B cell (primary cell): ENCODE results near the gene GNAT2. TPM values are rescaled to one million over a fixed set of nuclear protein-coding genes. Genes with fewer than 3 reads are reported as not detected.

ENCODE experiments used
- ATAC-seq: fragments of 200-7000 bp; cut with Tn5 transposase; one replicate; pipeline ENCODE4 v1.10.0; 2021; ENCODE audit warnings: low read depth, mild to moderate bottlenecking, moderate number of reproducible peaks, moderate library complexity
- CTCF ChIA-PET: fragments of 350-600 bp; sonication (Branson Sonifier 250); formaldehyde crosslinking; loops from one replicate; lab custom pipeline; 2021; ENCODE audit warnings: antibody characterized with exemption, inconsistent platforms; lab: Charles Lee
- POLR2A ChIA-PET: fragments of 350-600 bp; sonication (Branson Sonifier 250); formaldehyde crosslinking; loops from one replicate; lab custom pipeline; 2021; ENCODE audit warnings: antibody characterized with exemption; lab: Charles Lee
- DNase-seq: peaks from one replicate; pipeline ENCODE4 v3.0.0; 2013
- H2AFZ ChIP-seq: 2 replicates; pipeline ENCODE4 v1.6.1; 2012; ENCODE audit warnings: mild to moderate bottlenecking, low read depth, low read length; ENCODE audit not compliant: insufficient read depth, poor library complexity, severe bottlenecking
- H3K27ac ChIP-seq, 2 donors: 1 replicate in 1 of 2; 2 replicates in 1 of 2; pipeline ENCODE4 v1.5.1; 2012 to 2013; ENCODE audit warnings: low read length in 2 of 2, mild to moderate bottlenecking in 2 of 2, moderate library complexity in 1 of 2
- H3K27me3 ChIP-seq, 4 experiments: fragments of 200-600 bp in 1 of 4; sonication (generic) in 1 of 4; replicated peaks in 1 of 4; 1 replicate in 2 of 4; 2 replicates in 2 of 4; pipeline versions ENCODE4 v1.6.1 to v1.7.0; 2013 to 2016; ENCODE audit warnings: low read length in 3 of 4, mild to moderate bottlenecking in 2 of 4, mixed read lengths in 1 of 4, moderate library complexity in 1 of 4; ENCODE audit not compliant: insufficient read depth in 4 of 4, control insufficient read depth in 3 of 4; ENCODE audit errors: control extremely low read depth in 1 of 4
- H3K36me3 ChIP-seq, 2 experiments: replicated peaks in 1 of 2; 1 replicate in 1 of 2; 2 replicates in 1 of 2; pipeline versions ENCODE4 v1.6.1 to v1.7.1; 2013; ENCODE audit warnings: low read length in 1 of 2; ENCODE audit not compliant: insufficient read depth in 2 of 2, control insufficient read depth in 1 of 2; ENCODE audit errors: control extremely low read depth in 1 of 2, extremely low read depth in 1 of 2
- H3K4me1 ChIP-seq, 2 donors: fragments of 200-600 bp in 1 of 2; sonication (generic) in 1 of 2; 1 replicate in 1 of 2; 2 replicates in 1 of 2; pipeline versions ENCODE4 v1.5.1 to v1.6.1; 2013 to 2017; ENCODE audit warnings: low read length in 2 of 2; ENCODE audit not compliant: control insufficient read depth in 2 of 2, insufficient read depth in 2 of 2
- H3K4me2 ChIP-seq: replicated peaks from 2 replicates; pipeline ENCODE3; 2012; ENCODE audit warnings: mild to moderate bottlenecking, low read depth, low read length; ENCODE audit not compliant: poor library complexity, severe bottlenecking
- H3K4me3 ChIP-seq, 5 experiments: fragments of 200-600 bp in 1 of 5; sonication (generic) in 1 of 5; 1 replicate in 3 of 5; 2 replicates in 2 of 5; pipeline versions ENCODE4 v1.5.1 to v1.7.0; 2011 to 2016; ENCODE audit warnings: low read length in 4 of 5, mild to moderate bottlenecking in 4 of 5, low read depth in 2 of 5, control low read depth in 1 of 5, moderate library complexity in 1 of 5; ENCODE audit not compliant: insufficient read depth in 1 of 5; ENCODE audit errors: control extremely low read depth in 1 of 5, extremely low read depth in 1 of 5
- H3K79me2 ChIP-seq: fragments of 200-600 bp; sonication (generic); one replicate; pipeline ENCODE4 v1.6.0; 2016; ENCODE audit warnings: low read length; ENCODE audit not compliant: control insufficient read depth, insufficient read depth
- H3K9ac ChIP-seq: fragments of 200-600 bp; sonication (generic); 2 replicates; pipeline ENCODE4 v1.6.1; 2017; ENCODE audit warnings: mild to moderate bottlenecking, low read length, moderate library complexity
- H3K9me3 ChIP-seq, 3 donors: one replicate each; pipeline versions ENCODE4 v1.6.1 to v1.7.1; 2013; ENCODE audit warnings: low read length in 2 of 3; ENCODE audit not compliant: control insufficient read depth in 2 of 3, insufficient read depth in 1 of 3; ENCODE audit errors: control extremely low read depth in 1 of 3
- H4K20me1 ChIP-seq: 2 replicates; pipeline ENCODE4 v1.6.0; 2012; ENCODE audit warnings: mild to moderate bottlenecking, low read length; ENCODE audit not compliant: insufficient read depth, control insufficient read depth, poor library complexity, severe bottlenecking
- H3K27ac Mint-ChIP-seq: one replicate; pipeline ENCODE4 v1.8.0; 2021; ENCODE audit warnings: mixed read lengths
- H3K27me3 Mint-ChIP-seq: one replicate; pipeline ENCODE4 v1.8.0; 2021; ENCODE audit warnings: mixed read lengths
- H3K4me1 Mint-ChIP-seq: one replicate; pipeline ENCODE4 v1.8.0; 2021; ENCODE audit warnings: mixed read lengths
- H3K4me3 Mint-ChIP-seq: one replicate; pipeline ENCODE4 v1.8.0; 2021; ENCODE audit warnings: mixed read lengths
- H3K9me3 Mint-ChIP-seq: one replicate; pipeline ENCODE4 v1.8.0; 2022; ENCODE audit warnings: mixed read lengths; ENCODE audit not compliant: insufficient read depth
- CTCF ChIP-seq: fragments of 200-600 bp; IDR thresholded peaks from one replicate; pipeline ENCODE4 v1.8.0; 2022; ENCODE audit warnings: antibody characterized with exemption, mild to moderate bottlenecking
- EZH2 ChIP-seq: IDR thresholded peaks from 2 replicates; pipeline ENCODE4 v1.6.1; 2012; ENCODE audit warnings: borderline replicate concordance, low read depth, mild to moderate bottlenecking, moderate library complexity, low read length; ENCODE audit not compliant: insufficient read depth, poor library complexity, severe bottlenecking
- WGBS: methylation state at CpG from one replicate; pipeline ENCODE4 v1.1.5; 2013; ENCODE audit warnings: missing lambda C conversion rate; ENCODE audit not compliant: insufficient coverage; 5-methylcytosine and 5-hydroxymethylcytosine counted together
- intact Hi-C: fragments of 100-400 bp; cut with micrococcal nuclease; formaldehyde crosslinking; loops from one replicate; pipeline ENCODE4 v1.10.0; 2022
- polyA plus RNA-seq: library from polyadenylated mRNA; depleted of rRNA; stranded (reverse); fragments of >200 nt; gene quantifications from 2 replicates; pipeline ENCODE4 v1.2.3, GENCODE V29; 2012
- total RNA-seq, 2 donors: library from RNA; stranded (reverse); fragments of 120-200 nt in 1 of 2; gene quantifications; 1 replicate in 1 of 2; 2 replicates in 1 of 2; pipeline versions ENCODE4 v1.2.3 to v1.2.4, GENCODE V29; 2013 to 2022

Gene GNAT2
- total and polyA plus RNA-seq, 2 donors (not counting 1 experiment from before 2014, with no cell fraction given): not detected

DNA sequence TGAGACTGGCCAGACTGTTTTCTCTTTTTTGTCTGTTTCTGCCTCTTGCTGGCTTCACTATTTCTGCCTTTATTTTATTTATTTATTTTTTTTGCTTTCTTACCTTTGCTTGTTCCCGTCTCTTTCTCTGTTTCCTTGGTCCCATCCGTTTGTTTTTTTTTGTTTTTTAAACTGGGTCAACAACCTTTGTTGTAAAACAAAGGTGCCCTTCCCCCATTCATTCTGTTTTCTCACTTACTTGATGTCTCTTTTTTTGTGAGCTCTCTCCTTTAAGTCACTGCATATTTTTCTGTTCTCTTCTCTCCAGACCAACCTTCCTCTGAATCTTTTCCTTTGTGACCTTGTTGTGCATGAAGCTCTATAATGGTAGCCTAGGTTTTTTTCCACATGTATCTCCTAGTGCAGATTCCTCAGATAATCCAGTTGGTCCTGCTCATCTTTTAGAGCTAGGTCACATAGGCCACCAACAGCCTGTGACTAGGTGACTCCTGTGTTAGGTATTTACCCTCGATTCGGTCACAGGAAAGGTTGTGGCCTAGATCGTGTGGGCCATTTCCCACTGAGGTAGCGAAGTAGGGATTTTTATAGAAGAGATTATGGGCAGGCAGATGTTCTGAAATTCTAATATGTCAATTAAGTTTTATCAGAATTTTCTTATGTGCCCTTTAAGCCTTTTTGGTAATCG, 55.1 kb downstream of the GNAT2 start:
- no peaks in the 10 kb centered on the region for H3K9me3 ChIP-seq
- H4K20me1 ChIP-seq: peaks cover 69% of the 10 kb centered on the region
- peaks cover 13 to 33% of the 10 kb centered on the region in 2 donors for H3K4me1 ChIP-seq
- Mint-ChIP-seq H3K4me3 (no peak overlapping the region), H3K27me3 (no peaks in the 10 kb centered on the region), H3K4me1 (peaks cover 51% of the 10 kb centered on the region), H3K27ac (no peak overlapping the region), H3K9me3 (no peaks in the 10 kb centered on the region)
- intact Hi-C loops: no loop called here
- H2AFZ ChIP-seq: no peak overlapping the region
- ChIA-PET CTCF (interaction anchor here (0.7 kb wide), 2 partner anchors 75 to 337 kb away, joined by 3 read pairs; no protein-coding TSS in a partner anchor), POLR2A (no interaction called here)
- ATAC-seq (no peak), DNase-seq (no peak)
- H3K27me3 ChIP-seq: no peaks in the 10 kb centered on the region
- H3K79me2 ChIP-seq: peaks cover 100% of the 10 kb centered on the region
- no peak overlapping the region for H3K4me3 ChIP-seq
- 100% methylated on average over 3 of the region's 7 CpGs for WGBS
- H3K36me3 ChIP-seq: no peaks in the 10 kb centered on the region
- H3K4me2 ChIP-seq: no peak overlapping the region
- H3K9ac ChIP-seq: no peak overlapping the region
- no peak overlapping the region for H3K27ac ChIP-seq
- TF ChIP-seq EZH2: no peak
- TF ChIP-seq CTCF: no peak

- H3K9me3 ChIP-seq: no peaks in the 10 kb centered on the region
- H3K4me1 ChIP-seq: peaks cover 7 to 25% of the 10 kb centered on the region in 2 donors
- H3K27me3 ChIP-seq: no peaks in the 10 kb centered on the region
- no peak overlapping the region for H2AFZ ChIP-seq
- POLR2A ChIA-PET: no interaction called here
- Mint-ChIP-seq H3K4me1 (peaks cover 72% of the 10 kb centered on the region), H3K9me3 (no peaks in the 10 kb centered on the region), H3K4me3 (no peak overlapping the region), H3K27me3 (no peaks in the 10 kb centered on the region), H3K27ac (no peak overlapping the region)
- H3K9ac ChIP-seq: no peak overlapping the region
- TF ChIP-seq EZH2 (no peak), CTCF (no peak)
- H3K79me2 ChIP-seq: peaks cover 100% of the 10 kb centered on the region
- peaks cover 96% of the 10 kb centered on the region for H4K20me1 ChIP-seq
- H3K4me2 ChIP-seq: no peak overlapping the region
- H3K4me3 ChIP-seq: no peak overlapping the region
- ATAC-seq (no peak), DNase-seq (no peak)
- H3K27ac ChIP-seq: no peak overlapping the region
- intact Hi-C loops: no loop called here
- CTCF ChIA-PET: interaction anchor here (2.6 kb wide), 1 partner anchor 81 kb away, joined by 10 read pairs; no protein-coding TSS in a partner anchor
- no peaks in the 10 kb centered on the region for H3K36me3 ChIP-seq
These were observed 59.4 kb downstream of the GNAT2 start for GRCh38 chr1:109559995-109560394.
